HEK293T (cell line): ENCODE results near the gene BORCS8.

Experiments
- ARNT ChIP-seq: fragments of 450-650 bp; IDR thresholded peaks from 2 replicates; pipeline ENCODE4 v1.6.1; 2017; ENCODE audit warnings: mild to moderate bottlenecking
- BHLHE40 ChIP-seq: fragments of 450-650 bp; IDR thresholded peaks from 2 replicates; pipeline ENCODE4 v1.6.1; 2016; ENCODE audit warnings: mild to moderate bottlenecking, moderate library complexity, borderline replicate concordance
- CTBP1 ChIP-seq: fragments of 450-650 bp; IDR thresholded peaks from 2 replicates; pipeline ENCODE4 v1.6.1; 2016; ENCODE audit warnings: borderline replicate concordance
- ELF4 ChIP-seq: fragments of 450-650 bp; IDR thresholded peaks from 2 replicates; pipeline ENCODE4 v1.6.1; 2017; ENCODE audit warnings: antibody characterized with exemption
- FOXA1 ChIP-seq: fragments of 450-650 bp; IDR thresholded peaks from 2 replicates; pipeline ENCODE4 v1.6.1; 2016; ENCODE audit warnings: mild to moderate bottlenecking
- FOXK2 ChIP-seq: fragments of 450-650 bp; IDR thresholded peaks from 2 replicates; pipeline ENCODE4 v1.6.1; 2016; ENCODE audit warnings: mild to moderate bottlenecking
- FOXM1 ChIP-seq: fragments of 450-650 bp; IDR thresholded peaks from 2 replicates; pipeline ENCODE4 v1.6.1; 2017; ENCODE audit warnings: mild to moderate bottlenecking, borderline replicate concordance
- HDGF ChIP-seq: fragments of 450-650 bp; IDR thresholded peaks from 2 replicates; pipeline ENCODE4 v1.6.1; 2017; ENCODE audit warnings: antibody characterized with exemption, borderline replicate concordance
- LEF1 ChIP-seq: fragments of 450-650 bp; IDR thresholded peaks from 2 replicates; pipeline ENCODE4 v1.6.1; 2017; ENCODE audit warnings: mild to moderate bottlenecking, borderline replicate concordance
- NFRKB ChIP-seq: fragments of 450-650 bp; IDR thresholded peaks from 2 replicates; pipeline ENCODE4 v1.6.1; 2016; ENCODE audit warnings: mild to moderate bottlenecking, moderate library complexity
- SP1 ChIP-seq: fragments of 450-650 bp; IDR thresholded peaks from 2 replicates; pipeline ENCODE4 v1.6.1; 2017
- SUZ12 ChIP-seq: fragments of 450-650 bp; IDR thresholded peaks from 2 replicates; pipeline ENCODE4 v1.6.1; 2016; ENCODE audit warnings: mild to moderate bottlenecking
- TARDBP ChIP-seq: fragments of 450-650 bp; IDR thresholded peaks from 2 replicates; pipeline ENCODE4 v1.6.1; 2016
- ZNF384 ChIP-seq: fragments of 450-650 bp; IDR thresholded peaks from 2 replicates; pipeline ENCODE4 v1.6.1; 2016

DNA sequence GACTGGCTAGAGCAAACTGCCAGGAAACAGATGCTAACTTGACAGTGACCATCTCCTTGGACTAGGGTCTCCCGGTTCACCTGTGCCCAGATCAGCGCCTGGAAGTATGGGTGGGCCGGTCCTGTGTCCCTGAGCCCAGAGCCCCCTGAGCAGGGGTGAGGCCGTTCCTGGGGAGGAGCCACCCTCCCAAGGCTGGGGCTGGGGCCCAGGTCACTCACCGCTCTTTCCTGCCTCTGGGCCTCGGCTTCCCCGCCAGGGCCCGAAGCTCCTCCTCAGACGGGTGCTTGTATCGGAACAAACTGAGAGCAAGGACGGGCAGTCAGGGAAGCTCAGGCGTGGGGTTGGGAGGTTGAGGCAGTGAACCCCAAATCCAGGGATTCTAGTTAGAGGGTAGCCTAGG, 59.0 kb downstream of the BORCS8 start:
- TF ChIP-seq SUZ12 (no peak), FOXA1 (no peak), SP1 (no peak), BHLHE40 (no peak), ELF4 (no peak), FOXM1 (no peak), ZNF384 (no peak), TARDBP (no peak), LEF1 (no peak), HDGF (no peak), NFRKB (no peak), FOXK2 (no peak), CTBP1 (no peak), ARNT (no peak)
